ENCODE data around the gene GLB1L3.

DNA sequence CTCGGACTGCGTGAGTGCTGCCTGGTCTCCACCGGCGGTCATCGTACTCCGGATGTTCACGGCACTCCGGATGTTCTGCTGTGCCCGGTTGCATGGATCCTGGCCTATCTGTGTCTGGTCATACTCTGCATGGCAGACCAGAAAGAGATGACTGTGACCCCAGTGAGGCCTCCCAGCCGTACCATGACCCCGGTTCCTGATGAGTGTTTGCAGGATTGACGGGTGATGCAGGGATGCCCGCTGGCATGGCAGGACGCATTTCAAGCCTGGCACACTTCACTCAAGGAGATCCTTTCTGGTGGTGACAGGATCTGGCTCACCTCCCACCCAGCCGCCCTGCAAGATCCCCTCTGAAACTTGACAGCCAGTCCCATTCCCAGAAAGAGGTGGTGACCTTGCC is 61.9 kb downstream of the GLB1L3 start:
- TF ChIP-seq, protein P1, sequence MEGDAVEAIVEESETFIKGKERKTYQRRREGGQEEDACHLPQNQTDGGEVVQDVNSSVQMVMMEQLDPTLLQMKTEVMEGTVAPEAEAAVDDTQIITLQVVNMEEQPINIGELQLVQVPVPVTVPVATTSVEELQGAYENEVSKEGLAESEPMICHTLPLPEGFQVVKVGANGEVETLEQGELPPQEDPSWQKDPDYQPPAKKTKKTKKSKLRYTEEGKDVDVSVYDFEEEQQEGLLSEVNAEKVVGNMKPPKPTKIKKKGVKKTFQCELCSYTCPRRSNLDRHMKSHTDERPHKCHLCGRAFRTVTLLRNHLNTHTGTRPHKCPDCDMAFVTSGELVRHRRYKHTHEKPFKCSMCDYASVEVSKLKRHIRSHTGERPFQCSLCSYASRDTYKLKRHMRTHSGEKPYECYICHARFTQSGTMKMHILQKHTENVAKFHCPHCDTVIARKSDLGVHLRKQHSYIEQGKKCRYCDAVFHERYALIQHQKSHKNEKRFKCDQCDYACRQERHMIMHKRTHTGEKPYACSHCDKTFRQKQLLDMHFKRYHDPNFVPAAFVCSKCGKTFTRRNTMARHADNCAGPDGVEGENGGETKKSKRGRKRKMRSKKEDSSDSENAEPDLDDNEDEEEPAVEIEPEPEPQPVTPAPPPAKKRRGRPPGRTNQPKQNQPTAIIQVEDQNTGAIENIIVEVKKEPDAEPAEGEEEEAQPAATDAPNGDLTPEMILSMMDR (IDR thresholded peaks at IDR 0.05) = no peak
- TF ChIP-seq POLR2A (IDR thresholded peaks at IDR 0.05) = no peak
